Endothelial cell (in vitro differentiated cells): ENCODE data around the gene CKAP2L. TPM values are rescaled to one million over a fixed set of nuclear protein-coding genes. Genes with fewer than 3 reads are reported as not detected.

ENCODE experiments used
- DNase-seq: peaks from one replicate; pipeline ENCODE4 v3.0.0; 2021; ENCODE audit warnings: low spot score
- H3K27ac Mint-ChIP-seq: one replicate; pipeline ENCODE4 v1.8.0; 2021; ENCODE audit warnings: mixed read lengths, inconsistent platforms; ENCODE audit not compliant: unreplicated experiment
- H3K27me3 Mint-ChIP-seq: one replicate; pipeline ENCODE4 v1.8.0; 2021; ENCODE audit warnings: mild to moderate bottlenecking, moderate library complexity, mixed read lengths, inconsistent platforms; ENCODE audit not compliant: unreplicated experiment
- H3K36me3 Mint-ChIP-seq: one replicate; pipeline ENCODE4 v1.8.0; 2021; ENCODE audit warnings: mild to moderate bottlenecking, low read depth, mixed read lengths, inconsistent platforms; ENCODE audit not compliant: unreplicated experiment
- H3K4me1 Mint-ChIP-seq: one replicate; pipeline ENCODE4 v1.8.0; 2021; ENCODE audit warnings: mild to moderate bottlenecking, mixed read lengths, inconsistent platforms; ENCODE audit not compliant: unreplicated experiment
- H3K4me3 Mint-ChIP-seq: one replicate; pipeline ENCODE4 v1.8.0; 2021; ENCODE audit warnings: mild to moderate bottlenecking, mixed read lengths, inconsistent platforms; ENCODE audit not compliant: unreplicated experiment
- H3K9me3 Mint-ChIP-seq: one replicate; pipeline ENCODE4 v1.8.0; 2021; ENCODE audit warnings: mixed read lengths, inconsistent platforms; ENCODE audit not compliant: unreplicated experiment
- CTCF ChIP-seq: fragments of 200-600 bp; sonication (generic); IDR thresholded peaks from one replicate; pipeline ENCODE4 v1.5.0; 2021; ENCODE audit warnings: antibody characterized with exemption; ENCODE audit not compliant: unreplicated experiment
- total RNA-seq: library from RNA; stranded (reverse); fragmentation: NEBNext Ultra II Directional; extraction: Animal tissue kit (Norgen Biotek cat#: 25700); gene quantifications from one replicate; pipeline ENCODE4 v1.2.1, GENCODE V29; 2021; ENCODE audit not compliant: unreplicated experiment

The CKAP2L gene
- total RNA-seq, 1 donor from 2014 or later = 5.5 TPM

DNA sequence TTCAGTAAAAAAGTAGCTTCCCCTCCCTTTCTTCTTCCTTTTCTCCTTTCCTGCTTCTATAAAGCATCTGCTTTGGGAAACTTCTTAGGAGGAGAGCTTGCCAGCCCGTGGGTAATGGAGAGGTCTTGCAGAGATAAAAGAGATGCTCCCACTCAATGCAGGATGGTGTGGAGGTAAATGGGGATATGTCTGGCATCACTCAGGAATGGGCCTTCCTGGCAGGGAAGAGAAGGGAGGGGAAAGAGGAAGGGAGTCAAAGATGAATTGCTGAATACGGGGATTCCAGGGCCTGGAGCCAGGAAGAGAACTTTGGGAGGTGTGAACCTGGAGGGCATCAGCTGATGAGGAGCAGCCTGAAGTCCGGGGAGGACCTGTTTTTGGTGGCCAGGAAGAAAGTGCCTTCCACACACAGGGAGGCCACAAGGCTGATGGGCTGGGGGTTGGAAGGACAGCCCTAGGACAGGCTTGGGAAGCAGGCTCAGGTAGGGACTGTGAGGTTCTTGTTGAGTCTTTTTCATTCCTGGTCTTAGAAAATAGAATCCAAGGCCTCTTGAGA is 46.9 kb upstream of the CKAP2L start:
- Mint-ChIP-seq H3K36me3 (no peaks in the 10 kb centered on the region), H3K27me3 (peaks cover 10% of the 10 kb centered on the region), H3K27ac (peak overlapping the region; percentile 95), H3K4me1 (peaks cover 43% of the 10 kb centered on the region), H3K4me3 (no peak overlapping the region), H3K9me3 (no peaks in the 10 kb centered on the region)
- DNase-seq = peak; percentile 15
- no peak for TF ChIP-seq CTCF

GRCh38 chr2:112809112-112809511 is 44.7 kb upstream of the CKAP2L start:
- Mint-ChIP-seq H3K4me3 (no peak overlapping the region), H3K36me3 (no peaks in the 10 kb centered on the region), H3K4me1 (peaks cover 43% of the 10 kb centered on the region), H3K27ac (no peak overlapping the region), H3K9me3 (no peaks in the 10 kb centered on the region), H3K27me3 (peaks cover 14% of the 10 kb centered on the region)
- no peak for DNase-seq
- no peak for TF ChIP-seq CTCF

DNA sequence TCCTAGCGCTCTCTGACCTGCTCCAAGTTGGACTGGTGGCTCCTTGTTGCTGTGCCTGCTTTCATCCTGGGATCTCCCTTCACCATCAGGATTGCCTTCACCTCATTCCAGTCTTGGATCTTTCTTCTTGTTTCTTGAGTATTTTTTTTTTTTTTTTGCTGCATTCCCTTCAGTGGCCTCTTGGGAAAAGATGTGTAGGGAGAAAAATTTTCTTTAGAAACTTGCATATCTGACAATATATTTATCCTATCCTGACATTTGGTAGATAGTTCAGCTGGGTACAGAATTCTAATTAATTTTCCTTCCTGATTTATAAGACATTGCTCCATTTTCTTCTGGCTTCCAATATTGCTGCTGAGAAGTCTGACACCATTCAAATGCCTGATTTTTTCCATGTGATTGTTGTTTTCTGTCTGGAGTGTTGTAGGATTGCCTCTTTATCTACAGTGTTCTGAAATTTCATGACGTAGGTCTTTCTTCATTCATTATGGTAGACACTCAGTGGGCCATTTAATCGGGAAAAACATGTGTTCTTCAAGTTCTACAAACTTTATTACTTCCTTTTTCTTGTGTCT is 42.9 kb upstream of the CKAP2L start:
- Mint-ChIP-seq H3K9me3 (no peaks in the 10 kb centered on the region), H3K27ac (no peak overlapping the region), H3K4me1 (peaks cover 25% of the 10 kb centered on the region), H3K4me3 (no peak overlapping the region), H3K27me3 (peaks cover 14% of the 10 kb centered on the region), H3K36me3 (no peaks in the 10 kb centered on the region)
- DNase-seq = no peak
- TF ChIP-seq CTCF = peak; percentile 60

DNA sequence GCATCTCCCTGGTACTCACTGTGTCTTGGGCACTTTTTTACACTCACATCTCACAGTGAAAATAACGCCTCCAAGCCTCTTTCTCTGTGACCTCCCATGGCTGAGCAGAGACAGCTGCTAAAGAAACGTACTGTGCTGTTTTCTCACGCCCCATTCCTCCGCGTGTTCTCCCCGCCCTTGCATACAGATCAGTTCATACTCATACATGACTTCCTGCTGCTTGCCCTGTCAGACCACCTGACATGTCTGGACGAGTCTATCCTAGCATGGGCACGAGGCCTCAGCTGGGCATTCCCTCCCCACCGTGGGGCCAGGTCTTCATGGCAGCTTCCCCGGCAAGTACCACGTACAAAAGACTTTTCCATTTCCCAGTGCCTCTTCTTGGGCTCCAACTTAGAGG is 41.1 kb upstream of the CKAP2L start:
- no peak for TF ChIP-seq CTCF
- Mint-ChIP-seq H3K4me3 (no peak overlapping the region), H3K27me3 (peaks cover 10% of the 10 kb centered on the region), H3K36me3 (no peaks in the 10 kb centered on the region), H3K27ac (no peak overlapping the region), H3K4me1 (peaks cover 8% of the 10 kb centered on the region), H3K9me3 (no peaks in the 10 kb centered on the region)
- DNase-seq = no peak

DNA sequence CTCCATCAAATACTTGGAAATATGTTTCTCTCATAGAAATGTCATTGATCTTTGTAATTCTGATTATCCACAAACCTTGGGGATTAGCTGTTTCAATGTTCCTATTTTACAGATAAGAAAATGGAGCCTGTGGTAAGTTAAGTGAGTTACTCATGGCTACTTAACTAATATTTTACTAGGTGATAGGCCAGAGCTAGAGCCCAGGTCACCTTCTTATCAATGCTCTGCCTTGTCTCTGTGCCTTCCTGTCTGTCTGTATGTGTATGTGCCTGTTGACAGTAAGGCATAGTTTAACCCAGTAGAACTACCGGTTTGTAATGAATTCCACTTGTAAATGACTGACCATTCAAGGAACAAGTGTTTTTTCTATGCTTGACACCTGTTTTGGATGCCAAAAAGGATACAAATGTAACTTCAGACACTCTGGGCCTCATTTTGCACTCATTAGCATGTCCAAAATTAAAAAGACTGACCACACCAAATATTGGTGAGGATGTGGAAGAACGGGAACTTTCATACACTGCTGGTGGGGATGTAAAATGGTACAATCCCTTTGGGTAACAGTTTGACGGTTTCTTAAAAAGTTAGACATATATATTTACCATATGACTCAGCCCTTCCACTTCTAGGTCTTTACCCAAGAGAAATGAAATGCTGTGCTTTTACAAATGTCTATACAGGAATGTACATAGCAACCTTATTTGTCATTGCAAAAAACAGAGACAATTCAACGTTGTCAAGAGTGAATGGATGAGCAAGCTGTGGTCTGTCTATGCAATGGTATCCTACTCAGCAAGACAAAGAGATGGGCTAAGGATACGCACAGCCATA is 39.5 kb upstream of the CKAP2L start:
- no peak for TF ChIP-seq CTCF
- Mint-ChIP-seq H3K4me1 (peaks cover 11% of the 10 kb centered on the region), H3K27ac (no peak overlapping the region), H3K27me3 (peaks cover 9% of the 10 kb centered on the region), H3K4me3 (no peak overlapping the region), H3K36me3 (no peaks in the 10 kb centered on the region), H3K9me3 (no peaks in the 10 kb centered on the region)
- DNase-seq = no peak
